ENCODE results near the gene MSI2. TPM values are rescaled to one million over a fixed set of nuclear protein-coding genes. Genes with fewer than 3 reads are reported as not detected.
A peak's percentile ranks its signal among the peaks of the same experiment; 100 is the strongest.
"Not testable (repeated sequence)": the region's sequence is repeated elsewhere in the genome, so short reads cannot be mapped to it uniquely, and the experiment has no call there.

MSI2 gene
- total RNA-seq, 1 experiment from 2014 or later, result 47.9 TPM

DNA sequence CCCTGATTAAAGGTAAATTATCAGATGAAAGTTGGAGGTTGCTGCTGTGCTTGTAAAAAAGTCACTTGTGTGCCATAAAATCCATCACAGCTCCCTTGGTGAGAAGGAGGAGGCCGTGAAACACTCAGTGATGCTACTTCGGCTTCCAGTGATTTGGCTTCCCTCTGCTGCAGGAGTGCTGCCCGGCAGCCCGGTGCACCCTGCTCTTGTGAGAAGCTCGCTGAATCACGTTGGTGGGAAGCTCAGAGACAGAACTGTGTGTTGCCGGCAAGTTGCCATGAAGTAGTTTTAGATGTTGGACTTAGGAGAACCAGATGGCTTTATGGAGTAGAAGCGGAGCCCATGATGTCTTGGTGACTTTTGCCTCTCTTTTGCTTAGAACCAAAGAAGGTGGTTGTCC is 33.3 kb downstream of the MSI2 start:
- no peak for DNase-seq (ENCODE audit: low spot score)

DNA sequence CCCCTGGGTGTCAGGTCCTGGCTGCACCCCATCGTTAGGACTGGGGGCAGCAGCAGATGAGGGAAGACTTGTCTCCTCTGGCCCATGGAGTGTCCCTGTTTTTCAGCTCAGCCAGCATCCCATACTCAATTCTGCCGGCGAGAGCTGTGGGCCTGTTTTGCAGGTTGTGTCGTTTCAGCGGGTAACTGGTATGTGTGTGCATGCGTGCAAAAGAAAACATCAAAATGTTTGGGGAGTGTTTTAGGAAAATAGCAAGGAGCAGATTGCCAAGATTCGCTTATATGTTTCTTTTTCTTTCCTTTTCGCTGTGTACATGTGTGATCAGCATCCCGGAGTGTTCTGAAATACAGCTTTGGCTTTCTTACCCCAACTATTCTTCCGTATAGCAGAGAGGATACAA is 34.7 kb downstream of the MSI2 start:
- DNase-seq (ENCODE audit: low spot score), result no peak

DNA sequence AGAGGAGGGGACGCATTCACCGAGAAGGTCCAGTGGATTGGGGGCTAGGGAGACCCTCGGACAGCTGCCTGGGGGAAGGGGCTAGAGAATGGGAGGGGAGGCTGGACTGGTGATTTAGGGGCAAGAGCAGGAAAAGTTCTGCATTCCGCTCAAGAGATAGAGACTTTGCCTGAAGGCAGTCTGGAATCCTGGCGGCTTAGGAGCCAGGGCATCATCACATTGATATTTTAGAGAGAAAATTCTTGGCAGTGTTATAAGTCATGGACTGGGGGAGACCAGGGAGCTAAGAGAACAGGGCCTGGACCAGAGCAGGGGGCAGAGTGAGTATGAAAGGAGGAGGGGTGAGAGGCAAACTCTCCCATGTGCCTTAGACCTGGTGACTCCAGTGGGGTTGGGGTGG is 35.8 kb downstream of the MSI2 start:
- DNase-seq (ENCODE audit: low spot score), result no peak

DNA sequence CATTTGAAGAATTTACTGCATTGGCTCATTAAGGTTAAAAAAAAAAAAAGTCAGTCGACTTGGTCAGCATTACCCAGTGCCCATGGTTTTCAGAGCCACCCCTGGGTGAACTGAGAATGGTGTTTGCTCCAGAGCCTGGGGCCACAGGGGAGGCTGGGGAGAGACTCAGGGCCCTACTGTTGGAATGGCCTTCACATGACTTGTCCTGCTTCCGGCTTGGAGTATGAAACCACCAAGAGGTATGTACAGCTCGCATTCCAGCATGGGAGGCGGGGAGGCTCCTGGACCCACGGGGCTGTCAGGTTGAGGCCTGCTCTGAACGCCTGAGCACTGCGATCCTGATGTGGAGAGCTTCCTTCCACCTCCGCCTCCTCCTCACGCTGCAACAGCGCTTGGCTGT is 36.8 kb downstream of the MSI2 start:
- peak; percentile 88 for DNase-seq (ENCODE audit: low spot score)

DNA sequence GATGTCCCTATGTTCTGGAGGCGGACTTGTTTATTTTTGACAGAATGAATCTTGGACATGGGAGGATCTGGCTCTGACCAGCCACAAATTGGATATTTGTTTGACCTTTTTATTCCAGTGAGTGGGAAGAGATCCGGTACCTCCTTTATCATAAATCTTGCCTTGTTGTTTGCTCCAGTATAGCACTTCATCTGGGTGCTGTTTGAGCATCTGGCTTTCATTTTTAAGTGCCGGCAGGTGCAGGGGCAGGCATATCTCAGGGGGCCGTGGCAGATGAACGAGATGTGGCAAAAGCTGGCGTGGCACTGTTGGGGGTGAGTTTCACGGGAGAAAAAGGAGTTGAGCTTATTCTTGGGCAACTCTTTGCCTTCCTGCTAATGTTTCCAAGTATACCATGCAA is 37.8 kb downstream of the MSI2 start:
- DNase-seq (ENCODE audit: low spot score), result no peak

DNA sequence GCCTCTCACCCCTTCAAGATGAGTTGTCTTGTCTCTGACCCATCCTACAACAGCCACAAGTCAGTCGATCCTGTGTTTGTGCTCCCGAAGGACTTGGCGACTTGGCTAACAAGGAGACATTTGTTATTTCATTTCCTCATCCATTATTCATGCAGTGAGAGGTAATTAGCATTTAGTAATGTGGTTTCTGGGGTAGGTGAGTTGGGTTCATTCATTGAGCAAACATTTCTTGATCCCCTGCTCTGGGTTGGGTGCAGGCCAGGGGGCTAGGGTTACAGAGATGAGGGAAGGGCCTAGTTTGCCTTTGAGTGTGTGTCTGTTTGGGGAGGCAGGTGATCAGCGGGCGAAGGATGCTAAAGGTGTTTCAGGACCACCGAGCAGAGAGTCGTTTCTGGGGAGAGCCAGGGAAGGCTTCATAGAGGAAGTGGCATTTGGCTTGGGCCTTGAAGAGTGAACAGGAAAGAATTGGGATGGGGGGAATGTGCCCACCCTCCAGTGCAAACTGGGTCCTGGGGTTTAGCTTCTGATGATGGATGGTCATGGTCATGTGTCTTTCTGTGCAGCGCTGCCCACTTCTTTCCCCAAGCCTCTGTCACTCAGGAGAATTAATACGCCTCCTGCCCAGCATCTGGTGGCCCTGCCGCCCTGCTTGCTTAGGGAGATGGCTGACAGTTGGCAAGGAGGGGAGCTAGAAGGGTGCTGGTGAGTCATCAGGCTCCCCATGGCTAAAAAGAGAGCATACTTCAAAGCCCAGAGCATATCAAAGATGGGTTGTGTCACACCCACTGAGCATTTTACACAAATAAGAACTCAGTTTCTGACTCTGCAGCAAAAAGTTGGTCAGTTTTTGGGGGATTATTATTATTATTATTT is 38.5 kb downstream of the MSI2 start:
- DNase-seq (ENCODE audit: low spot score), result peak; percentile 94

DNA sequence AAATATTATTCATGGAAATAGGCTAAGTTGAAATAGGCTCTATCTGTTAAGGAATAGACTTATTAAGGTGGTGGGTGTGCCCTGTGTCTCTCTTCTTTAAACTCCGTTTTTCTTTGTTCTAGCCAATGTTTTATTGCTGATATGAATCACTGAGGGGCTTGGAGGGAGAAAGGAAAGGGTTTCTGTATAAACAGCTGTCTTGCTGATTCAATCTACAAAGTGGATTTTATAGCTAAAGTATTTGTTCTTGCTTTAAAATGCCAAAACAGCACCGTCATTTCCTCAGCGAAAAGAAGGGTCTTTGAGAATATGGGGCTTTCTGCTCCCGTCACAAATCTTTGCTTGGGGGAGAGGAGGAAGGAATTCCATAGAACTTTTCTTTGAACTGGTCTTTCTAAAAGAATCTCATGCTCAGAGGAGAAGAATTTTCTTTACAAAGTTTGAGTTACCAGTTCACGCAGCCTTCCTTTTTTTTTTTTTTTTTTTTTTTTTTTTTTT is 39.3 kb downstream of the MSI2 start:
- peak; percentile 65 for DNase-seq (ENCODE audit: low spot score)

DNA sequence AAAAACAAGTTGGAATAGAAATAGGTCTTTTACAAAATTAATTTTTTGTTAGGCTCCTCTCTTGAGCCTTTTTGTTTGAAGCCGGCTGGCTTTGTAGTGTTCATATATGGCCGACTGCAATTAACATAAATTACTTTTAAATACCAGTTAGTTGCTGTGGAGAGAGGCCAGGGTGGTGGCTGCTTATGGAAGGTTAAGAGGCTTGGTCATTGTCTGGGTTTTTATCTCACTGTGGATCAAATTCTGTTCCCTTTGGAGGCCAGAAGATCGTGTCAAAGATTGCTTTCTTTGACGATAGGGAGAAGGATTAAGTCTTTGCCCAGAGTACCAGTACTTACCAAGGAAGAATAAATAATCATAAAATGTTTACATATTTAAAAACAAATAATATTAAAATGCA is 39.9 kb downstream of the MSI2 start:
- DNase-seq (ENCODE audit: low spot score), result peak; percentile 23

DNA sequence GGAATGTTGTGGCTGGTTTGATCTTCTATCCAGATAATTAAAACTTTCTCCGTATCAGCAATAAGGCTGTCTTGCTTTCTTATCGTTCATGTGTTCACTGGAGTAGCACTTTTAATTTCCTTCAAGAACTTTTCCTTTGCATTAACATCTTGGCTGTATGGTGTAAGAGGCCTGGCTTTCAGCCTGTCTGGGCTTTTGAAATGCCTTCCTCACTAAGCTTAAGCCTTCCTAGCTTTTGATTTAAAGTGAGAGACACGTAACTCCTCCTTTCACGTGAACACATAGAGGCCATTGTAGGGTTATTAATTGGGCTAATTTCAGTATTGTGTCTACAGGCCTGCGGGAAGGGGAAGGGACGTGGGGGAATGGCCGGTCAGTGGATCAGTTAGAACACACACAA is 42.9 kb downstream of the MSI2 start:
- no peak for DNase-seq (ENCODE audit: low spot score)

DNA sequence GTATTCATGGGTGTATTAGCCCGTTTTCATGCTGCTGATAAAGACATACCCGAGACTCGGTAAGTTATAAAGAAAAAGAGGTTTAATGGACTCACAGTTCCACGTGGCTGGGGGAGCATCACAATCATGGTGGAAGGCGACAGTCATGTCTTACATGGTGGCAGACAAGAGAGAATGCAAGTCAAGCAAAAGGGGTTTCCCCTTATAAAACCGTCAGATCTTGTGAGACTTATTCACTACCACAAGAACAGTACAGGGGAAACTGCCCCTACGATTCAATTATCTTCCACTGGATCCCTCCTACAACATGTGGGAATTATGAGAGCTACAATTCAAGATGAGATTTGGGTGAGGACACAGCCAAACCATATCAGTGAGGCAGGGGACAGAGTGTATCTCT is 44.3 kb downstream of the MSI2 start:
- not testable (repeated sequence) for DNase-seq (ENCODE audit: low spot score)

DNA sequence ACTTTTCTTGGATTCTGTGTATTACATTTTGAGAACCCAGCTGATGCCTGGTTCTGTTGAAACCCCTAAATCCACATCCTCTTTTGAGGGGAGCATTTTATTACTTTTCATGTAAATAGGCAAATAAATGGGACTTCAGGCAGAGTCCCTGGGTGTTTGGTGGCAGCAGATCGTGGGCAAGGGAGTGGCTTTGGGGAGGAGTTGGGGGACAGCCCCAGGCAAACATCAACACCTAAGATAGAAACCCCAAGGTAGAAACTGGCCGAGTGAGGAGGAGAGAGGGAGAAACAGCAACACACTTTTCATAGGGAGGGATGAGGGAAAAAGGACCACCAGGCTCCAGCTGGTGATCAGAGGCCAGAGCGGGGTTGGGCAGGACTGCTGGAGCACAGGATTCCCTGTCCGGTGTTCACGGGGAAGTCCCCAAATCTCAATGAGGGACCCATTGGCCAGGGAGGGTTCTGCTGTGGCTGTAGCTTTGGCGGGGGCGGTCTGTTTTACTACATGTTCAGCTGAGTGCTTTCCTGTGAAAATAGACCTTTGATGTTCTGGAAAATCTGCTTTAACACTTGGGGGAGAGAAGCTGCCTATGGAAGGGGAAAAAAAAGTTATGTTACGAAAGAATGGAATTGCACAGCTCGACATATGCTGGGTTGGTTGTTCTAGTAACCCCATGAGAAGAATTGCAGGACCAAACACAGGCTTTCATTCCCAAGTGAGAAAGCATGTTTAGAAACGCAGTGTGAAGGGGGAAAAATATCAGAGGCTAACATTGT is 46.6 kb downstream of the MSI2 start:
- no peak for DNase-seq (ENCODE audit: low spot score)

DNA sequence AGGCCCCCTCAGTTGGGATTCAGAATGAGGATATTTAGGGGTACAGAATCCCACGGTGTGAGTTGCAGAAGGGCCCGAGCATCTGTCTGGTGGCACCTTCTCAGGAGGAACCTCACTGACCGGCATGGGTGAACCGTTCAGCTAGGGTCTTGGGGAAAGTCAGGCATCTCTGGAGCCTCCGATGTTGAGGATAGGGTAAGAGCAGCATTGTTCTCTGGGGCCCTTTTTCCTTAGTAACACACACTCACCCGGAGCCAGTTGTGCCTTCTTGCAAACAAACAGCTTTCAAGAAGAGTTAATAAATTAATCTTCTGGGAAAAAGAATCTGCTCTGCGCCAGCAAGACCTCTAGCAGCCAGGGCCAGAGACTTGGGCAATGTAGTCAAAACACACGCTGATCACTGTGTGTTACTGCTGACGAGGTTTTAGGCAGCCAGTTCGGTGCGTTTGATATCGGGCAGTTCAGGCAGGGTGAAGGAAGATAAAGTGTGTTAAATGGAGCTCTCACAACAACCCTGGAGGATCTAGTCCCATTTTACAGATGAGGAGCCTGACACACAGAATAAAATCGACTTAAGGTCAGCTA is 48.9 kb downstream of the MSI2 start:
- no peak for DNase-seq (ENCODE audit: low spot score)

DNA sequence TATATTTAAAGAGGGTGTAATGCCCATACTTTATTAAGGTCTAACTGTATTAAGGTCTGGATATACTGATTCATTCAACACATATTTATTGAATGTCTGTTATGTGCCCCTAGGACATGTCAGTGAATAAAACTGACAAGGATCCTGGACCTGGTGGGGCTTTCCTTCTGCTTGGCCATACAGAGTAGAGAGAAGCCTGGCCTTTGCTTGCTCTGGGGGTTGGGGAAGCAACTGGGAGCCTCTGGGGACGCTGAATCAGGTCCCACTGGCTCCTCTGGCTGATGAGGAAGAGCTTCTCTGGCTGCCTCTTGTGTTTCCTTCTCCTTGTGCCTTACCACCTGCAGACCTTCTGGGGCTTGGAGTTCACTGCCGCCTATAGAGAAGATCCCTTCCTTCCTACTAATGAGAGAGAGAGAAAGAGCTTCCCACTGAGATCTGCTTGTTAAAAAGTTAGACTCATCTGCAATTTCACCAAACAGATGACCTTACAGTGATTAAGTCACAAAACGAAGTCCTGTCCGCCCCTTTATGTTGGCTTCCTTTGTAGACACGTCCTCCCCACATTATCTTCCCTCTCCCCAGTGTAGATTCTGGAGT is 49.7 kb downstream of the MSI2 start:
- no peak for DNase-seq (ENCODE audit: low spot score)

DNA sequence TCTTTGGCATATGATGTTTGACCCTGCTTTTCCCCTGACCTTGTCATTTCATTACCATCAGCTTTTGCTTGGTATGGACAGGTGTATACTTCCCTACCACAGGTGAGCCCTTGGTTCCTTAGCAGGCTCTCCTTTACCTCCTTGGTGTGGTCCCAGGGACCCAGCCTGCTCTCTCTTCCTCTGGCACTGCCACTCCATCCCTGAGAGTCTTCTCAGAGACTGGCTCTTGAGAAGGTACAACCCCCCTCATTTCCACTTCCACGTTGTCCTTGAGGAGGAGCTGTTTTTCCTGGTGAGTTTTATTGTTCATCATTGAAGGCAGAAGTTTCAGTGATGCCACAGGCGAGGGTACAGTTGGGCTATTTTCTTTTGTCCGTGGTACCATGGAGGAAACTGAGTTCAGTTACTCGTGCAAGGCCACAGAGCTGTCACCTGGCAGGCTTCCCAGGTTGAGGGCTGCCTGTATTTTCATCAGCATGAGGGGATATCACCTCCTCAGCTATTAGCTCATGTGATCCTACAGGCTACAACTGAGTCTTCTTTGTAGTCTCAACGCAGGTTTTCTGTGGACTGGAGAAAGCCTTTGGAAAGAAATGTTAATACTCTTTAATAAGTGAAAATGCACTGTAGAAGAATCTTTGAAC is 52.3 kb downstream of the MSI2 start:
- DNase-seq (ENCODE audit: low spot score), result no peak

DNA sequence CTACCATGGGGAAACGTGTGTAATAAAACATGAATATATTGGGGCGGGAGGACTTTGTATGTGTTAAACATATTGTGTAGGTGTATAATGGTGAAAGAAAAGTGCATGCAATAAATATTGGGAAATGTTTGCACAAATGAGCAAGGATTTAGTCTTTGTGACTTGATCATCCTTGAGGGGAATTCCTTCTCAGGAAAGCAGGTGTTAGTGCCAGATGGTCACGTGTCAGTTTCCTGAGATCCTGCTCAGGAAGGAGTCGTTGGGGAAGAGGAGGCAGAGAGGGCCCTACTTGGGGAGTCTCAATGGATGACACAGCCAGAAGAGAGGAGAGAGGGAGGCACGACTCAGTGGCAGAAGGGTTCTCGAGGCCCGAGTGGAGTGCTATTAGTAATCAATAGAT is 53.2 kb downstream of the MSI2 start:
- DNase-seq (ENCODE audit: low spot score), result no peak

DNA sequence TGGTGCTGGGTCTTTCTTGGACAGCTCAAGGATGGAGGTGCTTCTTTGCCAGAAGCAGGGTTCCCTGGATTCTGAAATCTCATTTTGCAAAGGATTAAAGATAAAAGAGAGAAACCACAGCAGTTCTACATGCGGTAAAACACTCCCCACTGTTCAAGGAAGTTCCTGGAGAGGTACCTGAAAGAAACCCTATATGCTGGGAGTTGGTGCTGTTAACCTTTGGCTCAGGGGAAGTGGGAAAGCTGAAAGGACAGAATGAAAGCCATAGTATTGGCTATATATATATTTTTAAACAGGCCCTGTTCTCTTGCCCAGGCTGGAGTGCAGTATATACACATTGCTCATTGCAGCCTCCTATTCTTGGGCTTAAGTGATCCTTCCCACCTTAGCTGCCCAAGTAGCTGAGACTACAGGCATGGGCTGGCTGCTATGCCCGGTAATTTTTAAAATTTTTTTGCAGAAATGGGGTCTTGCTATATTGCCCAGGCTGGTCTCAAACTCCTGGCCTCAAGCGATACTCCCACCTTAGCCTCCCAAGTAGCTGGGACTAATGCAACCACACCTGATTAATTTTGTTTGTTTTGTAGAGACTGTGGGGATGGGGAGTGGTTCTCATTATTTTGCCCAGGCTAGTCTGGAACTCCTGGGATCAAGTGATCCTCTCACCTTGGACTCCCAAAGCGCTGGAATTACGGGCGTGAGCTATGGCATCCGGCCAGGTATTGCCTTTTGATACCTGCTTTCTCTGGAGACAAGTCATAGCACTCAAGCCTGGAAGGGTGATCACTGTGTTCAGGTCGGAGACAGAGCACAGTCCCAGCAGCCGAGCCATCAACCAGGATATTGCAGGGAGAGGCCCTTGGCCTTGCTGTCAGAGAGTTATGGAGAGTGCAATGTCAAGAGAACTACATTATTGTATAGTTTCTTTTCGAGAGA is 55.2 kb downstream of the MSI2 start:
- DNase-seq (ENCODE audit: low spot score), result no peak

DNA sequence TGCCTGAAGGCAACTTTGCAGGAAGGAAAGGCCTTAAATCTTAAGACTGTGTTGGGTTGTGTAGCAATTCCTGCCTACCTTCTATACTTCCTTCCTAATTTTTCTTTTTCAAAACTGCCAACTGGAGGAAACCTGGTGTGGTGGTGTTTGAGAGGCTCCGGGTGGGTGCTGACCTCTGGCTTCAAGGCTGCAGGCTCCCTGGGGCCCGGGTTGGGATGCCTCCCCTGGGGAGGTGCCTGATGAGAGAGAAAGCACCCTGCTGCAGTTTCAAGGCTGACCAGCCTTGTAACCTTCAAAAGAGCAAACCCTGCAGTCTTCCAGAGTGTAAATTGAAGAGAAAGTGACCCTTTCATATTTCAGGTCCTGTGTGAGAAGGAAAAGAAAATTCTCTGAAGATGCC is 55.9 kb downstream of the MSI2 start:
- DNase-seq (ENCODE audit: low spot score), result no peak

DNA sequence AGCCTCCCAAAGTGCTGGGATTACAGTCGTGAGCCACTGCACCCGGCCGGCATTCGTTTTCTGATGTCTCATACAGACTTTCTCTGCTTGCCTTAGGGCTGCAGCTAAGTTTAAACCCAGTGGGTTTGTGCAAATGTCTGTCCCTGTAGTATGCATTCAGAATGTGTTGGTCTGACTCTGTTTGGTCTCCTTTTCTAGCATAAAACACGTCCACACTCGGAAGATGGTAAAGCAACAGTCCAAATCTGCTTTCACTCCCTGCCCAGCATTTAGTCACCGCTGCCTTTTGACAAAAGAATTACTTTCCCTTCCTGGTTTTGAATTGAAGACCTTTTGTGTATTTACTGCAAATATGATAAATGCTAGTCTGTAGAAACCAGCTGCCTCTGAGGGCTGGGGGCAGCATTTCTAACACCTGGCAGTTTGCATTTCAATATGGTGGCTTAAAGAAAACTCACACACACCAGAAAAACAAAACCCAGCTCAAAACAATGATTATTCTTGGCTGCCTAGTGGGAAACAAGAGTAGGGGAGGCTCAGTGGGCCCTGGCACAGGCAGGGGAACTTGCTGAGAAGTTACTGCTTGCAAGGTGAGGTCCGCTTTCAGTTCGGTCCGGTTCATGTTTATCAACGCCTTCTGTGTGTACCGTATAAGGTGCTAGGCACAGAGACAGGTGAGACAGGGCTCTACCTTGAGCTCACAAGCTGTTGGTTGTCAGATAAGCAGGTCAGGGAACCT is 56.9 kb downstream of the MSI2 start:
- no peak for DNase-seq (ENCODE audit: low spot score)

DNA sequence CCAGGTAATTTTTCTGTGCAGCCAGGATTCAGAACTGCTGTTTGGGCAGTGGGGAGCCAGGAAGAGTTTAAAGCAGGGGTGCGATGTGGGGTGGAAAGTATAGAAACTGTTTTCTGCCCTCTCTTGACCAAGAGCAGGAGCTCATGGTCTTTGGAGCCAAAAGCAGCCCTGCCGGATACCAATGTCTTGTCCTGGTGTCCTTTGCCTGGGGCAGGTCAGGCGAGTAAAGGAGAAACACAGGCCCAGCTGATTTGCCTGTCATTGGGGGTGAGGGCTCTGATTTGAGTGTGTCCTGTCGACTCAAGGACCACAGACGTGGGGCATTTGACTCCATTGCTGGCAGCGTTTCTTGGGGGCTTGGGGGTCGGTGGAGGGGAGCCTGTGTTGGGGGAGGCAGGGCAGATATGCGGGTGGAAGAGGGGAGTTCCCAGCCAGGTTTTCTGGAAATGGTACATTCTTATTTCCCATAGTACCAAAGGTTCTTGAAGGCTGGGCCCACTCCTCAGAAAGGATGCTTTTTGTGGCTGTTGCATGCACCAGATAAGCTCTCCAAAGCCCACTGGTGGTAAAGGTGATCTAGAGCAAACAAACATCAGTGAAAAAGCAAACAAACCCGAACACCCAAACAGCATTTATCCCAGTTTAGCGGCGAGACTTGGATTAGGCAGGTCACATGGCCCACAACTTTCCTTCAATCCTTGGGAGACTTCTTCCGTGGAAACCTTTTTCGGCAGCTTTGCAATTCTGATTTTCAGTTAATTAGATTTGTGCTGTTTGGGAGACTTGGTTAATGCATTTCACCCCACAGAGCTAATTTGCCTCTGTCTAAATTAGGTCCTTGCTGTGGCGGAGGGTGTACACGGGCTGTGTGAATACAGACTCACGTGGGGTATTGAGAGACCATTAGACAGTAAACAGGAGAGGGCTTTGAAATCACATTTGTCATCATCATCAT is 59.0 kb downstream of the MSI2 start:
- DNase-seq (ENCODE audit: low spot score), result no peak
